Right atrium auricular region (tissue), 2 donors: ENCODE data around the gene SP9. TPM values are rescaled to one million over a fixed set of nuclear protein-coding genes. Genes with fewer than 3 reads are reported as not detected.

Experiments
- DNase-seq: peaks from one replicate; pipeline ENCODE4 v3.0.0-alpha.2; 2019; ENCODE audit warnings: low spot score
- H3K27ac ChIP-seq, 2 donors: fragments of 200-600 bp; sonication (generic); 1 replicate in 1 of 2; 2 replicates in 1 of 2; pipeline ENCODE4 v1.5.1; 2016 to 2019
- H3K27me3 ChIP-seq, 2 donors: fragments of 200-600 bp; sonication (generic); one replicate each; pipeline versions ENCODE4 v1.5.1 to v1.6.0; 2017 to 2019
- H3K36me3 ChIP-seq: fragments of 200-600 bp; sonication (generic); one replicate; pipeline ENCODE4 v1.5.1; 2016
- H3K4me1 ChIP-seq, 2 donors: fragments of 200-600 bp; sonication (generic); one replicate each; pipeline versions ENCODE4 v1.5.1 to v1.6.0; 2017 to 2019
- H3K4me3 ChIP-seq, 2 donors: fragments of 200-600 bp; sonication (generic); 1 replicate in 1 of 2; 2 replicates in 1 of 2; pipeline ENCODE4 v1.5.1; 2017 to 2019; ENCODE audit warnings: mild to moderate bottlenecking in 1 of 2, moderate library complexity in 1 of 2
- H3K9me3 ChIP-seq, 2 donors: fragments of 200-600 bp; sonication (generic); one replicate each; pipeline ENCODE4 v1.5.1; 2019
- total RNA-seq, 2 donors: library from RNA; depleted of rRNA; stranded (reverse); fragments of >200 nt; gene quantifications; one replicate each; pipeline ENCODE4 v1.1.0, GENCODE V29; 2016
- TF ChIP-seq, protein P1 (sequence below), 2 donors: fragments of 200-600 bp; sonication (generic); IDR thresholded peaks; one replicate each; pipeline ENCODE4 v1.5.1; 2019; ENCODE audit warnings: antibody characterized with exemption in 2 of 2

Gene SP9
- total RNA-seq, 2 donors from 2014 or later, result not detected

DNA sequence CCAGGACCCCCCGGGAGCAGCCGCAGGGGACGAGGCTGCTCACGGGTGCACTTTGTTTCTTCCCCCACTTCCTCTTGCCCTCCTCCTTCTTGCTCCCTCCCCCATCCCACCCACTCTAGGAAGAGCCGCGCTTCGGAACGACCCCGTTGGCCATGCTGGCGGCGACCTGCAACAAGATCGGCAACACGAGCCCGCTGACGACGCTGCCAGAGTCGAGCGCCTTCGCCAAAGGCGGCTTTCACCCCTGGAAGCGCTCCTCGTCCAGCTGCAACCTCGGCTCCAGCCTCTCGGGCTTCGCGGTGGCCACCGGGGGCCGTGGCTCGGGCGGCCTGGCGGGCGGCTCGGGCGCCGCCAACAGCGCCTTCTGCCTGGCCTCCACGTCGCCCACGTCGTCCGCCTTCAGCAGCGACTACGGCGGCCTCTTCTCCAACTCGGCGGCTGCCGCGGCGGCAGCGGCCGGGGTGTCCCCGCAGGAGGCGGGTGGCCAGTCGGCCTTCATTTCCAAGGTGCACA is 1.3 kb downstream of the SP9 start:
- no peak for DNase-seq
- Histone ChIP-seq H3K4me1 (peaks cover 0 to 57% of the 10 kb centered on the region in 2 donors), H3K27me3 (peaks cover 88 to 97% of the 10 kb centered on the region in 2 donors), H3K4me3 (peak overlapping the region in 1 of 2 donors; percentile 32), H3K27ac (no peak overlapping the region), H3K36me3 (no peaks in the 10 kb centered on the region), H3K9me3 (no peaks in the 10 kb centered on the region)
- TF ChIP-seq, protein P1, sequence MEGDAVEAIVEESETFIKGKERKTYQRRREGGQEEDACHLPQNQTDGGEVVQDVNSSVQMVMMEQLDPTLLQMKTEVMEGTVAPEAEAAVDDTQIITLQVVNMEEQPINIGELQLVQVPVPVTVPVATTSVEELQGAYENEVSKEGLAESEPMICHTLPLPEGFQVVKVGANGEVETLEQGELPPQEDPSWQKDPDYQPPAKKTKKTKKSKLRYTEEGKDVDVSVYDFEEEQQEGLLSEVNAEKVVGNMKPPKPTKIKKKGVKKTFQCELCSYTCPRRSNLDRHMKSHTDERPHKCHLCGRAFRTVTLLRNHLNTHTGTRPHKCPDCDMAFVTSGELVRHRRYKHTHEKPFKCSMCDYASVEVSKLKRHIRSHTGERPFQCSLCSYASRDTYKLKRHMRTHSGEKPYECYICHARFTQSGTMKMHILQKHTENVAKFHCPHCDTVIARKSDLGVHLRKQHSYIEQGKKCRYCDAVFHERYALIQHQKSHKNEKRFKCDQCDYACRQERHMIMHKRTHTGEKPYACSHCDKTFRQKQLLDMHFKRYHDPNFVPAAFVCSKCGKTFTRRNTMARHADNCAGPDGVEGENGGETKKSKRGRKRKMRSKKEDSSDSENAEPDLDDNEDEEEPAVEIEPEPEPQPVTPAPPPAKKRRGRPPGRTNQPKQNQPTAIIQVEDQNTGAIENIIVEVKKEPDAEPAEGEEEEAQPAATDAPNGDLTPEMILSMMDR (IDR thresholded peaks at IDR 0.05), result no peak

DNA sequence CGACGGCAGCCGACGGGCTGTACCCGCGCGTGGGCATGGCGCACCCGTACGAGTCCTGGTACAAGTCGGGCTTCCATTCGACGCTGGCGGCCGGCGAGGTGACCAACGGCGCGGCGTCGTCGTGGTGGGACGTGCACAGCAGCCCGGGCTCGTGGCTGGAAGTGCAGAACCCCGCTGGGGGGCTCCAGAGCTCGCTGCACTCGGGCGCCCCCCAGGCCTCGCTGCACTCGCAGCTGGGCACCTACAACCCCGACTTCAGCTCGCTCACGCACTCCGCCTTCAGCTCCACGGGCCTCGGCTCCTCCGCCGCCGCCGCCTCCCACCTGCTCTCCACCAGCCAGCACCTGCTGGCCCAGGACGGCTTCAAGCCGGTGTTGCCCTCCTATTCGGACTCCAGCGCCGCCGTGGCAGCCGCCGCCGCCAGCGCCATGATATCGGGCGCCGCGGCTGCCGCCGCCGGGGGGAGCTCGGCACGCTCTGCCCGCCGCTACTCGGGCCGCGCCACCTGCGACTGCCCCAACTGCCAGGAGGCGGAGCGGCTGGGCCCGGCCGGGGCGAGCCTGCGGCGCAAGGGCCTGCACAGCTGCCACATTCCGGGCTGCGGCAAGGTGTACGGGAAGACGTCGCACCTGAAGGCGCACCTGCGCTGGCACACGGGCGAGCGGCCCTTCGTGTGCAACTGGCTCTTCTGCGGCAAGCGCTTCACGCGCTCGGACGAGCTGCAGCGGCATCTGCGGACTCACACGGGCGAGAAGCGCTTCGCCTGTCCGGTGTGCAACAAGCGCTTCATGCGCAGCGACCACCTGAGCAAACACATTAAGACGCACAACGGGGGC is 2.0 kb downstream of the SP9 start:
- peaks cover 88 to 95% of the 10 kb centered on the region in 2 donors for H3K27me3 ChIP-seq
- no peak for DNase-seq
- H3K9me3 ChIP-seq, result no peaks in the 10 kb centered on the region
- H3K4me3 ChIP-seq, result peak overlapping the region in 1 of 2 donors; percentile 32
- peaks cover 3 to 61% of the 10 kb centered on the region in 2 donors for H3K4me1 ChIP-seq
- TF ChIP-seq, protein P1 (IDR thresholded peaks at IDR 0.05), result no peak
- no peak overlapping the region for H3K27ac ChIP-seq
- no peaks in the 10 kb centered on the region for H3K36me3 ChIP-seq

DNA sequence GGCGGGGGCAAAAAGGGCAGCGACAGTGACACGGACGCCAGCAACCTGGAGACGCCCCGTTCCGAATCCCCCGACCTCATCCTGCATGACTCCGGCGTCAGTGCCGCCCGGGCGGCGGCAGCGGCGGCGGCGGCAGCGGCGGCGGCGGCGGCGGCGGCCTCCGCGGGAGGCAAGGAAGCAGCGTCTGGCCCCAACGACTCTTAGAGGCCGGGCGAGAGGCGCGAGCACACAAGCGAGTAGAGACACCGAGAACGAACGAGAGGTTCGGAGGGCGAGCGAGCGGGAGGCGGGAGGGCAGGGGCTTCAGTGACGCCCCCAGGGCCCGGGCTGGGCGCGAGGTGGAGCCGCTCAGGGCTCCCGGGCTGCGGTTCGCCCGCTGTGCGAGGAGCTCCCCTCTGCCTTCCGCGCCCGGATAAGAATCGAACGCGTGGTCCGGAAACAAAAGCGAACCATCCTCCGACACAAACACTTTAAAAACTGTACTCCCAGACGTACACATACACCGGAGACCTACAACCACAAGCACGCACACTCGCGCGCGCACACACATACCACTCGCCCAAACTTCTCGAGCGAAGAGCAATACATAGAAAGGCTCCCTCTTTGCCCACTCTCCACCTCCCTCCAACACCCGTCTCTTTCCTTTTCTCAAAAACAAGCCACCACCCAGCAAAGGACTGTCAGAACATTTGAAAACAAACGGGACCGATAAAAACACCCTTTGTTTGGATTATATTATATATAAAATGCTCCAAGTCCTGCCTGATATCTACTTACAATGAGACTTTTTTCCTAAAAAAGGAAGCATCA is 2.8 kb downstream of the SP9 start:
- no peak for DNase-seq
- no peaks in the 10 kb centered on the region for H3K36me3 ChIP-seq
- H3K4me3 ChIP-seq, result peak overlapping the region in 1 of 2 donors; percentile 32
- peaks cover 3 to 69% of the 10 kb centered on the region in 2 donors for H3K4me1 ChIP-seq
- TF ChIP-seq, protein P1 (IDR thresholded peaks at IDR 0.05), result no peak
- H3K9me3 ChIP-seq, result no peaks in the 10 kb centered on the region
- H3K27me3 ChIP-seq, result peaks cover 88 to 95% of the 10 kb centered on the region in 2 donors
- no peak overlapping the region for H3K27ac ChIP-seq

DNA sequence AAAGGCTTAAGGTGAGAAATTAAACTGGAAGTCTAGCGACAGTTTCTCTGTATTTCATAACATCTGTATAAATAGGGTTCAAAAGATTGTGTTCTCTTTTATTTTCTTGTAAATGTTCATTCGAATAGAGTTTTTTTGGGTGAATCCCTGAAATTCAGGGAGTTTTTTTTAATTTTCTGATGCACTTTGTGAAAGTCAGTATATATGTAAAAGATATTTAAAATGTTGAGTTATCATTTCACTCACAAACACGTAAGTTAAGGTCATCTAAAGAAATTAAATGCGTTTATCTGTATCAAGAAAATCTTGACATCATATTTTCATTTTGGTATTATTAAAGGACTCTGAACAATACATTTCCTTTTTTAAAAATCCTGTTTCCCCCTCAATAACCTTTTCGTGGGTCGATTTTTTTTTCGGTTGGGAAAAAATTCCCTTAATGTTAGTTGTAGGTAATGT is 3.4 kb downstream of the SP9 start:
- Histone ChIP-seq H3K4me1 (peaks cover 3 to 71% of the 10 kb centered on the region in 2 donors), H3K27ac (no peak overlapping the region), H3K36me3 (no peaks in the 10 kb centered on the region), H3K27me3 (peaks cover 89 to 95% of the 10 kb centered on the region in 2 donors), H3K4me3 (no peak overlapping the region), H3K9me3 (no peaks in the 10 kb centered on the region)
- TF ChIP-seq, protein P1 (IDR thresholded peaks at IDR 0.05), result no peak
- DNase-seq, result no peak

DNA sequence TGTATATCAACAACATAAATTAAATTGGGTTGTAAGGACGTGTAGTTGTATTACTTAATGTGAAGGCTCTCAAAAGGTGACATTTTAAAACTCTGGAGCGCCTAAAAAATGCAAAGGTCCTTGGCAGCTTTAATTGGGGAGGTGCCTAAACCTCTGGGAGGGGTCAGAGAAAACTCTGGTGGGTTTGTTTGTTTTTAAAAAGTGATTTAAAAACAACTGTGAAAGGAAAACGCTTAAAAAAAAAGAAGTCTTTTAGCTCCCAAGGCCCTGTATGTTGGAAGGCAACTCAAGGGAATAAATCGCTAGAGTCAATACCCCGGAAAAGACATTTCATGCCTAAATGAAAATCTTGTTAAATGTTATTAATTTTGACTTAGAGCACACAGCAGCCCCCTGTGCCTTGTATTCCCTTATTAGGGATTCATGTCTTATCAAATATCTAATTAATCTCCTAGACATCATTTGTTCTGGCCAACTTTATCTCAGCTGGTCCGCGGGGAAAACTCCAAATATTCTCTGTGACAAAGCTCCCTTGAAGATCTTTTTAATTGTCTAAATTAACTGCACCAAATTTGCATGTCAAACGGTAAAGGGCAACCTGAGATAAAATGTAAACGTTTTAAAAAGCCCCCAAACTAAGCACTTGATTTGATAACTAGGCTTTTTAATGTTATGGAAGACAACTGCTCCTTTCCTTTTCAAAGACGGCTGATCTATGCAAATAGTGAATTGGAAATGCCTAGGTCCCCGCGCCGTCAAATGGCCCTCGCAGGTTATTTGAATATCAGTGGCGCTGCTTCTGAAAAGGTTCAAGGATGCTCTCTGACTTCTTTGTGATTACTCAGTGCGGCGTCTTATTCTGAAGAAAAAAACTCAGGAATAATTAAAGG is 4.2 kb downstream of the SP9 start:
- H3K4me3 ChIP-seq, result no peak overlapping the region
- H3K9me3 ChIP-seq, result no peaks in the 10 kb centered on the region
- TF ChIP-seq, protein P1 (IDR thresholded peaks at IDR 0.05), result no peak
- DNase-seq, result no peak
- no peak overlapping the region for H3K27ac ChIP-seq
- H3K36me3 ChIP-seq, result no peaks in the 10 kb centered on the region
- H3K27me3 ChIP-seq, result peaks cover 91 to 95% of the 10 kb centered on the region in 2 donors
- peaks cover 3 to 71% of the 10 kb centered on the region in 2 donors for H3K4me1 ChIP-seq
